ELF-1 (cell line): ENCODE data around the gene IFNB1.
A peak's percentile ranks its signal among the peaks of the same experiment; 100 is the strongest.

Experiments
- DNase-seq: peaks from one replicate; pipeline ENCODE4 v3.0.0-alpha.2; 2016; ENCODE audit warnings: low read depth, low spot score

IFNB1 gene

GRCh38 chr9:21070171-21070571 is 7.6 kb downstream of the IFNB1 start:
- DNase-seq = peak; percentile 32

DNA sequence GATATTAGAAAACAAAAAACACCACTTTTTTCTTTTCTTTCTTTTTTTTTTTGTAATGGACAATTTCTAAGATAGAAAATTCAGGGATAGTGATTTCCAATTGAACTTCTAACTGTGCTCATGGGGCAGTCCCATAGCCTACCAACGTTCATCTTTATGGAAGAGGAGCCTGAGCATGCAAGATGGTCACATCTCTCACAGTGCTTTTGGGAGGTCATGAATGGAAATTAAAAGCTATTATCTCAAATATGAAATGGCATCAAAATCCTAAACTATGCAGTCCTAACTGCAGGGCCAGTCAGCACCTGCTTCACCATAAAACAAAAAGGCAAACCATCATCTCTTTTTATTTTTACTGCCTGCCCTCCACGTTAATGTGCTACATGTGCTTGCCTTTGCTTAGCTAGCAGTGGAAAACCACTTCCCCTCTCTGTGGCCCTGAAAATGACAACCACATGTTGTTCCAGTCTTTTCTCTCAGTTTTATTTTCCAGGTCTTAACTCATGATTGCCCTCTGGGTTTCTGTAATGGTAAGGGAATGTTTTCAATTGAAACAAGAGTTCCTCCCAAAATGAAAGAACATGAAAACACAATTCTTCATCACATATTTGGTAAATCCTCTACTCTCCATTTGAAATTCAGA is 16.7 kb downstream of the IFNB1 start:
- DNase-seq = no peak

GRCh38 chr9:21056931-21057330 is 20.8 kb downstream of the IFNB1 start:
- no peak for DNase-seq

DNA sequence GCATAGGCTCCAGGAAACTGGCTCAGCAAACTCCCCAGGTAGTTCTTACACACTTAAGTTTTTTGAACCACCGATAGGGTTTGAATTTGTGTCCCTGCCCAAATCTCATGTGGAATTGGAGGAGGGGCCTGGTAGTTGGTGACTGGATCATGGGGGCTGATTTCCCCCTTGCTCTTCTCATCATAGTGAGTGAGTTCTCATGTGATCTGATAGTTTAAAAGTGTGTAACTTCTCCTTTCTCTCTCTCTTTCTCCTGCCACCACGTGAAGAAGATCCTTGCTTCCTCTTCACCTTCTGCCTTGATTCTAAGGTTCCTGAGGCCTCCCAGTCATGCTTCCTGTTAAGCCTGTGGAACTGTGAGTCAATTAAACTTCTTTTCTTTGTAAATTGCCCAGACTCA is 23.9 kb downstream of the IFNB1 start:
- DNase-seq = no peak

- DNase-seq = peak; percentile 12
Measured at GRCh38 chr9:21047281-21047691, 30.5 kb downstream of the IFNB1 start.

DNA sequence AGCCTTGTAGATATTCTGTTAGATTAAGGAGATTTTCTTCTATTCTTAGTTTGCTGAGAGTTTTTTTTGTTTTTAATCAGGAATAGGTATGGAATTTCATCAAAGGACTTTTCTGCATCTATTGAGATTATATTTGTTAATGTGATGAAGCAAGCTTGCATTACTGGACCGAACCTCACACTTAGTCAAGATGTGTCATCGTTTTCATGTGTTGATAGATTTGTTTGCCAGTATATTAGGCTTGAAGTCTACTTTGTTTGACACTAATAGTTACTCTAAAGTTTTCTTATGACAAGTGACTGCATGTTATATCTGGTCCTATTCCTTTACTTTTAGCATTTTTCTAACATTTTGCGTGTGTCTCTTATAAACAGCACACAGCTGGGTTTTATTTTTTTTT is 33.9 kb downstream of the IFNB1 start:
- no peak for DNase-seq

GRCh38 chr9:21042466-21042865 is 35.3 kb downstream of the IFNB1 start:
- DNase-seq = no peak

- no peak for DNase-seq
Measured at GRCh38 chr9:21039302-21039701, 38.4 kb downstream of the IFNB1 start.

GRCh38 chr9:21037278-21037677 is 40.5 kb downstream of the IFNB1 start:
- DNase-seq = no peak

- DNase-seq = no peak
Measured at GRCh38 chr9:21031808-21032183, 45.9 kb downstream of the IFNB1 start.

DNA sequence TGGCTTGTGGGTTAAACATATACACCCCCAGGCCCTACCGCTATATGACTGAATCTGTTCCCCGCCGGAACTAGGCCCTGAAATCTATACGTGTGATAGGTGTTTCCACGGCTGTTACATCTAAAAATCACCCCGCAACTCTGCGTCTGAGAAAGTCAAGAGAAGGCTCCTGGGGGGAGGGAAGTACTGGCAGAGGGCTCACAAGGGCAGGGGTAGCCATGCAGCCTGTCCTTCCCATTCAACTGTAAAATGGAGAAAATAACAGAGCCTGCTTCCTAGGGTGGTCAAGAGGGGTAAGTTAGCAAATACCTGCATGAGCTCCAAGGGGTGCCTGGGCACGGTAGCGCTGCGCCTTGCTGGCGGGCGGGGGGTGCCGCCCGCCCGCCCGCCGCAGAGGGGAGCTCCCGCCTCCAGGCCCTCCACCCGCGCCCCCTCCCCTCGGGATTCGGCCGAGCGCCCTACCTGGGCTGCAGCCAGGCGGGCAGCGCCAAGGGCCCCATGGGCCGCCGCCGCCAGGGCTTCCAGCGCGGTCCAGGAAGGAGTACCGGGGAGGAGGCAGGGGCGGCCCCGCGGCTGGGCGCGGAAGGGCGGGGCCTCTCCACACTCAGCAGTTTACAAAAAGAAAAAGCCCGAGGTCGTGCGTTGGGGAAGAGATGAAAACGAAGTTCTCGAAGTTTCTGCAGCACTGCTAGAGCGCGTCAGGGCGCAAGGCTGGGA is 46.5 kb downstream of the IFNB1 start, which contains the start of gene HACD4:
Gene HACD4, minus strand, starts transcription at position 550 of the 717 bp plus-strand sequence. Its CDS starts 50 bp downstream, at position 500.
- DNase-seq = peak; percentile 76

GRCh38 chr9:21030389-21031035 is 47.2 kb downstream of the IFNB1 start:
- DNase-seq = peak; percentile 25

- no peak for DNase-seq
Measured at GRCh38 chr9:21029661-21030060, 48.1 kb downstream of the IFNB1 start.

- DNase-seq = no peak
Measured at GRCh38 chr9:21028466-21028865, 49.3 kb downstream of the IFNB1 start.

DNA sequence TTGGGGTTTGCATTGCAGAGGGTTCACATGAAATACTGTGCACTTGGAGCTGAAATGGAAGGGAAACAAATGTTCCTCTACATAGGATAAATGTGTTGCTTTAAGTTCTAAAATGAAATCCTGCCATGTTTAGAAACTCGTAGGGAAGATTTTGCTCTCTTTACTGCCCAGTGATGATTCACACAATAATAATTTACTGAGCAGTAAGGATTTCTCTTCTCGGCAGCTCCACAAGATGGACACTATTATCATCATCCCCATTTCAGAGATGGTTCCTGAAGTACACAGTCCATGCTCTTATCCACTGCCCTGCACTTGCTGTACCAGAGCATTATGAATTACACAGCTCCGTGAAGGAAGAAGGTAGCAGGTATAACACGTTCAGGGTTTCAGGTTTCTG is 50.4 kb downstream of the IFNB1 start:
- no peak for DNase-seq
